Activated CD8-positive, alpha-beta memory T cell treated with anti-CD3 and anti-CD28 coated beads, Interleukin-2, amount 50 U/mL, for 24 hours (primary cell): ENCODE measurements around the gene DHX57.

Experiments used
- DNase-seq: peaks from one replicate; pipeline ENCODE4 v3.0.0-alpha.2; 2020; ENCODE audit errors: extremely low read depth

DHX57 gene

GRCh38 chr2:38875576-38876367 lies at the start of gene DHX57, which contains the start of gene MORN2:
Gene DHX57 (minus strand): TSS chr2:38875934. CDS start chr2:38868405, 7,529 bp downstream.
Gene MORN2 (plus strand): TSS chr2:38875976.
- DNase-seq: peak; percentile 53

- no peak for DNase-seq
Measured at GRCh38 chr2:38922902-38923301, 47.2 kb upstream of the DHX57 start.

- DNase-seq: no peak
Measured at GRCh38 chr2:38922389-38922788, 46.7 kb upstream of the DHX57 start.

GRCh38 chr2:38912619-38913018 lies 36.9 kb upstream of the DHX57 start:
- DNase-seq: no peak

GRCh38 chr2:38911191-38911590 lies 35.5 kb upstream of the DHX57 start:
- no peak for DNase-seq

GRCh38 chr2:38909872-38910271 lies 34.1 kb upstream of the DHX57 start:
- DNase-seq: no peak

GRCh38 chr2:38907743-38908562 lies 32.2 kb upstream of the DHX57 start:
- DNase-seq: no peak

GRCh38 chr2:38907242-38907641 lies 31.5 kb upstream of the DHX57 start:
- DNase-seq: no peak

- no peak for DNase-seq
Measured at GRCh38 chr2:38905251-38905650, 29.5 kb upstream of the DHX57 start.

- no peak for DNase-seq
Measured at GRCh38 chr2:38900726-38901125, 25.0 kb upstream of the DHX57 start.

GRCh38 chr2:38898256-38898655 lies 22.5 kb upstream of the DHX57 start:
- no peak for DNase-seq

GRCh38 chr2:38892819-38893218 lies 17.1 kb upstream of the DHX57 start:
- no peak for DNase-seq

GRCh38 chr2:38889575-38889974 lies 13.8 kb upstream of the DHX57 start, which contains the start of gene ARHGEF33:
Gene ARHGEF33 (plus strand): TSS chr2:38889875. CDS start chr2:38919448, 29,573 bp downstream.
- no peak for DNase-seq

- no peak for DNase-seq
Measured at GRCh38 chr2:38889045-38889444, 13.3 kb upstream of the DHX57 start.

- DNase-seq: no peak
Measured at GRCh38 chr2:38887902-38888554, 12.3 kb upstream of the DHX57 start.

GRCh38 chr2:38887347-38887746 lies 11.6 kb upstream of the DHX57 start:
- no peak for DNase-seq

GRCh38 chr2:38886063-38886462 lies 10.3 kb upstream of the DHX57 start:
- no peak for DNase-seq

GRCh38 chr2:38876407-38876806 lies 673 bp upstream of the DHX57 start:
- DNase-seq: no peak

GRCh38 chr2:38875227-38875575 lies 533 bp downstream of the DHX57 start:
- DNase-seq: no peak

GRCh38 chr2:38873763-38874162 lies 2.0 kb downstream of the DHX57 start:
- no peak for DNase-seq

GRCh38 chr2:38871432-38871831 lies 4.3 kb downstream of the DHX57 start:
- no peak for DNase-seq

- no peak for DNase-seq
Measured at GRCh38 chr2:38866773-38867443, 8.8 kb downstream of the DHX57 start.
